H9 (cell line): ENCODE measurements around the gene LNX2. TPM values are rescaled to one million over a fixed set of nuclear protein-coding genes. Genes with fewer than 3 reads are reported as not detected.

ENCODE experiments used
- DNase-seq: peaks from one replicate; pipeline ENCODE4 v3.0.0-alpha.2; 2017
- H2AFZ ChIP-seq: one replicate; pipeline ENCODE4 v1.6.1; 2013; ENCODE audit warnings: mild to moderate bottlenecking, low read length, control low read depth, moderate library complexity
- H2AK5ac ChIP-seq: 2 replicates; pipeline ENCODE4 v1.6.1; 2013; ENCODE audit warnings: low read length, control low read depth, mixed read lengths; ENCODE audit not compliant: insufficient read length
- H2BK120ac ChIP-seq: one replicate; pipeline ENCODE4 v1.6.1; 2013; ENCODE audit warnings: low read depth, mild to moderate bottlenecking, low read length, control low read depth, inconsistent platforms; ENCODE audit not compliant: poor library complexity, severe bottlenecking
- H2BK12ac ChIP-seq: 2 replicates; pipeline ENCODE4 v1.6.1; 2013; ENCODE audit warnings: low read length, control low read depth, mixed read lengths, low read depth; ENCODE audit not compliant: insufficient read length
- H2BK15ac ChIP-seq: 2 replicates; pipeline ENCODE4 v1.6.1; 2013; ENCODE audit warnings: low read depth, low read length, control low read depth
- H2BK20ac ChIP-seq: one replicate; pipeline ENCODE4 v1.6.1; 2013; ENCODE audit warnings: low read depth, mild to moderate bottlenecking, low read length, control low read depth, inconsistent platforms; ENCODE audit not compliant: poor library complexity, severe bottlenecking
- H2BK5ac ChIP-seq: 2 replicates; pipeline ENCODE4 v1.6.1; 2013; ENCODE audit warnings: low read length, control low read depth, mixed read lengths; ENCODE audit not compliant: insufficient read length
- H3K14ac ChIP-seq: 2 replicates; pipeline ENCODE4 v1.6.1; 2013; ENCODE audit warnings: low read length, control low read depth; ENCODE audit not compliant: insufficient read depth
- H3K18ac ChIP-seq: 2 replicates; pipeline ENCODE4 v1.6.1; 2013; ENCODE audit warnings: low read depth, mild to moderate bottlenecking, mixed read lengths, low read length, control low read depth; ENCODE audit not compliant: insufficient read length
- H3K23ac ChIP-seq: 2 replicates; pipeline ENCODE4 v1.6.1; 2013; ENCODE audit warnings: low read length, control low read depth, mixed read lengths, low read depth; ENCODE audit not compliant: insufficient read length
- H3K23me2 ChIP-seq: 2 replicates; pipeline ENCODE4 v1.6.1; 2013; ENCODE audit warnings: low read depth, mild to moderate bottlenecking, mixed read lengths, low read length, control low read depth; ENCODE audit not compliant: insufficient read length, poor library complexity, severe bottlenecking
- H3K27ac ChIP-seq: 2 replicates; pipeline ENCODE4 v1.5.1; 2013; ENCODE audit warnings: low read length, control low read depth, mixed read lengths, low read depth; ENCODE audit not compliant: insufficient read length
- H3K27me3 ChIP-seq: 2 replicates; pipeline ENCODE4 v1.6.1; 2013; ENCODE audit warnings: low read length, control low read depth, inconsistent platforms; ENCODE audit not compliant: insufficient read depth
- H3K4ac ChIP-seq: 2 replicates; pipeline ENCODE4 v1.6.1; 2013; ENCODE audit warnings: low read depth, mild to moderate bottlenecking, control low read depth, inconsistent platforms, low read length, moderate library complexity
- H3K4me1 ChIP-seq: 2 replicates; pipeline ENCODE4 v1.6.1; 2013; ENCODE audit warnings: low read length, control low read depth, inconsistent platforms; ENCODE audit not compliant: insufficient read depth
- H3K4me2 ChIP-seq: 2 replicates; pipeline ENCODE4 v1.6.1; 2013; ENCODE audit warnings: low read length, control low read depth, mixed read lengths; ENCODE audit not compliant: insufficient read length, insufficient read depth
- H3K56ac ChIP-seq: 2 replicates; pipeline ENCODE4 v1.6.1; 2013; ENCODE audit warnings: low read depth, mild to moderate bottlenecking, mixed read lengths, low read length, control low read depth; ENCODE audit not compliant: insufficient read length
- H3K79me1 ChIP-seq: 2 replicates; pipeline ENCODE4 v1.6.1; 2013; ENCODE audit warnings: low read depth, mild to moderate bottlenecking, moderate library complexity, low read length, control low read depth, inconsistent platforms; ENCODE audit not compliant: insufficient read depth, poor library complexity, severe bottlenecking
- H3K79me2 ChIP-seq: 2 replicates; pipeline ENCODE4 v1.6.1; 2013; ENCODE audit warnings: low read length, control low read depth, inconsistent platforms; ENCODE audit not compliant: insufficient read depth
- H3K9ac ChIP-seq: 2 replicates; pipeline ENCODE4 v1.6.1; 2013; ENCODE audit warnings: low read length, control low read depth, mixed read lengths; ENCODE audit not compliant: insufficient read length; ENCODE audit errors: extremely low read depth
- H3K9me3 ChIP-seq: one replicate; pipeline ENCODE4 v1.6.1; 2013; ENCODE audit warnings: low read depth, low read length, inconsistent platforms; ENCODE audit not compliant: control insufficient read depth
- H3T11ph ChIP-seq: one replicate; pipeline ENCODE4 v1.6.1; 2013; ENCODE audit warnings: mild to moderate bottlenecking, low read length, control low read depth, inconsistent platforms
- H4K20me1 ChIP-seq: one replicate; pipeline ENCODE4 v1.6.1; 2013; ENCODE audit not compliant: control insufficient read depth, insufficient read length, insufficient read depth
- H4K5ac ChIP-seq: 2 replicates; pipeline ENCODE4 v1.6.1; 2013; ENCODE audit warnings: low read depth, mild to moderate bottlenecking, mixed read lengths, low read length, control low read depth; ENCODE audit not compliant: insufficient read length
- H4K8ac ChIP-seq: replicated peaks from 2 replicates; pipeline ENCODE4 v1.6.1; 2013; ENCODE audit warnings: low read length, control low read depth, mixed read lengths, low read depth; ENCODE audit not compliant: insufficient read length
- H4K91ac ChIP-seq: 2 replicates; pipeline ENCODE4 v1.6.1; 2013; ENCODE audit warnings: low read depth, mild to moderate bottlenecking, moderate library complexity, mixed read lengths, low read length, control low read depth; ENCODE audit not compliant: insufficient read length
- H3K27ac Mint-ChIP-seq, 3 experiments: 2 replicates in 2 of 3; 3 replicates in 1 of 3; pipeline ENCODE4 v1.8.0; 2020 to 2021; ENCODE audit warnings: mixed read lengths in 3 of 3, mild to moderate bottlenecking in 1 of 3, moderate library complexity in 1 of 3
- H3K27me3 Mint-ChIP-seq: 2 replicates; pipeline ENCODE4 v1.8.0; 2021; ENCODE audit warnings: low read depth, mild to moderate bottlenecking, moderate library complexity, mixed read lengths
- H3K36me3 Mint-ChIP-seq, 3 experiments: 2 replicates in 2 of 3; 3 replicates in 1 of 3; pipeline ENCODE4 v1.8.0; 2020 to 2021; ENCODE audit warnings: low read depth in 3 of 3, mixed read lengths in 3 of 3; ENCODE audit not compliant: insufficient read depth in 1 of 3
- H3K4me1 Mint-ChIP-seq, 2 experiments: 2 replicates each; pipeline ENCODE4 v1.8.0; 2020; ENCODE audit warnings: mixed read lengths in 2 of 2
- H3K4me3 Mint-ChIP-seq, 2 experiments: 2 replicates in 1 of 2; 3 replicates in 1 of 2; pipeline ENCODE4 v1.8.0; 2020 to 2021; ENCODE audit warnings: mild to moderate bottlenecking in 2 of 2, mixed read lengths in 2 of 2, moderate library complexity in 1 of 2
- H3K9me3 Mint-ChIP-seq, 2 experiments: 2 replicates in 1 of 2; 3 replicates in 1 of 2; pipeline ENCODE4 v1.8.0; 2020; ENCODE audit warnings: mild to moderate bottlenecking in 2 of 2, mixed read lengths in 2 of 2, moderate library complexity in 1 of 2
- total RNA-seq: library from RNA; stranded (reverse); gene quantifications from 2 replicates; pipeline ENCODE4 v1.2.1, GENCODE V29; 2021
- TF ChIP-seq, protein P1 (sequence below): fragments of 200-600 bp; sonication (generic); conservative IDR thresholded peaks from 3 replicates; pipeline ENCODE4 v1.8.0; 2021; ENCODE audit warnings: antibody characterized with exemption, mild to moderate bottlenecking

Gene LNX2
- total RNA-seq, 1 experiment from 2014 or later = 12.4 TPM

DNA sequence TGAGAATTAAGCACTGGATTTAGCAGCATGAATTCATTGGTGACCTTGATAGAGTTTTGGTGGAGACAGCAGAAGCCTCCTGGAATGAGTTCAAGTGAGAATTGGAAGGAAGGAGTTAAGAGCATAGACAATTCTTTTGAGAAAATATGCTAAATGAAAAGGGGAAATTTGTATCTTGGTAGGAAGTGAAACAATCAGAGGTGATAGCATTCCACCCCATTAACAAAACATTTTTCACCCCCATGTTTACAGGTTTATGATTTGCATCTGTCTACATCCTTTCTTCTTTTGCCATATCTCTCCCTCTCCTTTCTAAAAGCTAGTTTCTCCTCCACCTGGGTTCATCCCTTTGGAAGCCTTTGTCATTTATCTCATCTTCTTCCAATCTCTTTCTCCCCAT lies 27.5 kb downstream of the LNX2 start:
- Histone ChIP-seq H4K5ac (no peak overlapping the region), H3T11ph (no peak overlapping the region), H2BK20ac (no peak overlapping the region), H4K8ac (no peak overlapping the region), H2BK5ac (no peak overlapping the region), H3K23ac (no peak overlapping the region), H3K4me2 (no peak overlapping the region), H2BK12ac (no peak overlapping the region), H3K9me3 (no peaks in the 10 kb centered on the region), H3K4ac (no peak overlapping the region), H3K9ac (no peak overlapping the region), H3K79me2 (peaks cover 2% of the 10 kb centered on the region; the same call in 1 of the 2 replicates), H4K91ac (no peak overlapping the region), H3K56ac (no peak overlapping the region), H2BK15ac (no peak overlapping the region), H3K79me1 (peaks cover 2% of the 10 kb centered on the region), H3K27ac (no peak overlapping the region), H2AFZ (no peak overlapping the region), H3K14ac (no peak overlapping the region), H3K4me1 (no peaks in the 10 kb centered on the region), H3K27me3 (no peaks in the 10 kb centered on the region), H3K18ac (no peak overlapping the region), H4K20me1 (no peaks in the 10 kb centered on the region), H2AK5ac (no peak overlapping the region), H3K23me2 (no peaks in the 10 kb centered on the region), H2BK120ac (no peak overlapping the region)
- no peak overlapping the region for H3K4me3 Mint-ChIP-seq
- H3K27me3 Mint-ChIP-seq = no peaks in the 10 kb centered on the region
- TF ChIP-seq, protein P1, sequence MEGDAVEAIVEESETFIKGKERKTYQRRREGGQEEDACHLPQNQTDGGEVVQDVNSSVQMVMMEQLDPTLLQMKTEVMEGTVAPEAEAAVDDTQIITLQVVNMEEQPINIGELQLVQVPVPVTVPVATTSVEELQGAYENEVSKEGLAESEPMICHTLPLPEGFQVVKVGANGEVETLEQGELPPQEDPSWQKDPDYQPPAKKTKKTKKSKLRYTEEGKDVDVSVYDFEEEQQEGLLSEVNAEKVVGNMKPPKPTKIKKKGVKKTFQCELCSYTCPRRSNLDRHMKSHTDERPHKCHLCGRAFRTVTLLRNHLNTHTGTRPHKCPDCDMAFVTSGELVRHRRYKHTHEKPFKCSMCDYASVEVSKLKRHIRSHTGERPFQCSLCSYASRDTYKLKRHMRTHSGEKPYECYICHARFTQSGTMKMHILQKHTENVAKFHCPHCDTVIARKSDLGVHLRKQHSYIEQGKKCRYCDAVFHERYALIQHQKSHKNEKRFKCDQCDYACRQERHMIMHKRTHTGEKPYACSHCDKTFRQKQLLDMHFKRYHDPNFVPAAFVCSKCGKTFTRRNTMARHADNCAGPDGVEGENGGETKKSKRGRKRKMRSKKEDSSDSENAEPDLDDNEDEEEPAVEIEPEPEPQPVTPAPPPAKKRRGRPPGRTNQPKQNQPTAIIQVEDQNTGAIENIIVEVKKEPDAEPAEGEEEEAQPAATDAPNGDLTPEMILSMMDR = no peak
- H3K27ac Mint-ChIP-seq = no peak overlapping the region
- H3K4me1 Mint-ChIP-seq = no peaks in the 10 kb centered on the region
- peaks cover 0 to 2% (median 0%) of the 10 kb centered on the region in 3 experiments; a peak in 1 of 7 replicates for H3K36me3 Mint-ChIP-seq
- no peaks in the 10 kb centered on the region for H3K9me3 Mint-ChIP-seq
- no peak for DNase-seq
